WERI-Rb-1 (cell line): ENCODE measurements around the gene PABPC1L.

Source experiments
- DNase-seq: peaks from one replicate; pipeline ENCODE4 v3.0.0-alpha.2; 2020
- H3K27ac ChIP-seq: fragments of 250-450 bp; sonication (Bioruptor Pico); 2 replicates; pipeline ENCODE4 v1.5.1; 2020; ENCODE audit warnings: mild to moderate bottlenecking, moderate library complexity
- H3K27me3 ChIP-seq: fragments of 250-450 bp; sonication (Bioruptor Pico); 2 replicates; pipeline ENCODE4 v1.5.1; 2021; ENCODE audit warnings: mild to moderate bottlenecking, low read depth, moderate library complexity; ENCODE audit not compliant: insufficient read depth, severe bottlenecking
- H3K36me3 ChIP-seq: fragments of 250-450 bp; sonication (Bioruptor Pico); 2 replicates; pipeline ENCODE4 v1.5.1; 2020; ENCODE audit warnings: mild to moderate bottlenecking, moderate library complexity
- H3K4me3 ChIP-seq: 2 replicates; pipeline ENCODE4 v1.5.1; 2011; ENCODE audit warnings: low read depth, mild to moderate bottlenecking, control low read depth, low read length
- H3K9me3 ChIP-seq: fragments of 250-450 bp; sonication (Bioruptor Pico); 2 replicates; pipeline ENCODE4 v1.5.1; 2021; ENCODE audit warnings: mild to moderate bottlenecking, moderate library complexity; ENCODE audit not compliant: severe bottlenecking
- TF ChIP-seq, protein P1 (sequence below): IDR thresholded peaks from 2 replicates; pipeline ENCODE4 v1.5.1; 2011; ENCODE audit warnings: low read depth, mild to moderate bottlenecking, control low read depth, inconsistent platforms, low read length

Gene PABPC1L

DNA sequence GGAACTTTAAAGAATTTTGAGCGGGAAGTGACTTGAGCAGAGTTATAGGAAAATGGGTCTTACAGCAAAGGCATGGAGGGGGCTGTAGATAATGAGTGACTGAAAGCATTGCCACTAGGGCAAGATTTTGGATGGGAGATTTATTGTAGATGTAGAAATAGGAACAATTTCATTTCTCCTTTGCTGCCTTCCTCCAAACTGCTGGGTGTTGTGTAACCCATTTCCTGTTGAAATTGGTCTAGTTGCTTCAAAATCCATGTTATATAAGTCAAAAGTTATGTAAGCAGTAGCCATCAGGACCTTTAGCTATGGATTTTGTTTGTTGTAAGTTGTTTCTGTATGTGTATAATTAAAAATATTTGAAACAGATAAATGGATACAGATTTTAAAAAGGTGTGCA is 13.3 kb upstream of the PABPC1L start:
- no peaks in the 10 kb centered on the region for H3K27me3 ChIP-seq
- peaks cover 16% of the 10 kb centered on the region for H3K36me3 ChIP-seq
- no peak for DNase-seq
- H3K4me3 ChIP-seq: no peak overlapping the region
- TF ChIP-seq, protein P1, sequence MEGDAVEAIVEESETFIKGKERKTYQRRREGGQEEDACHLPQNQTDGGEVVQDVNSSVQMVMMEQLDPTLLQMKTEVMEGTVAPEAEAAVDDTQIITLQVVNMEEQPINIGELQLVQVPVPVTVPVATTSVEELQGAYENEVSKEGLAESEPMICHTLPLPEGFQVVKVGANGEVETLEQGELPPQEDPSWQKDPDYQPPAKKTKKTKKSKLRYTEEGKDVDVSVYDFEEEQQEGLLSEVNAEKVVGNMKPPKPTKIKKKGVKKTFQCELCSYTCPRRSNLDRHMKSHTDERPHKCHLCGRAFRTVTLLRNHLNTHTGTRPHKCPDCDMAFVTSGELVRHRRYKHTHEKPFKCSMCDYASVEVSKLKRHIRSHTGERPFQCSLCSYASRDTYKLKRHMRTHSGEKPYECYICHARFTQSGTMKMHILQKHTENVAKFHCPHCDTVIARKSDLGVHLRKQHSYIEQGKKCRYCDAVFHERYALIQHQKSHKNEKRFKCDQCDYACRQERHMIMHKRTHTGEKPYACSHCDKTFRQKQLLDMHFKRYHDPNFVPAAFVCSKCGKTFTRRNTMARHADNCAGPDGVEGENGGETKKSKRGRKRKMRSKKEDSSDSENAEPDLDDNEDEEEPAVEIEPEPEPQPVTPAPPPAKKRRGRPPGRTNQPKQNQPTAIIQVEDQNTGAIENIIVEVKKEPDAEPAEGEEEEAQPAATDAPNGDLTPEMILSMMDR: no peak
- no peak overlapping the region for H3K27ac ChIP-seq
- H3K9me3 ChIP-seq: no peaks in the 10 kb centered on the region

DNA sequence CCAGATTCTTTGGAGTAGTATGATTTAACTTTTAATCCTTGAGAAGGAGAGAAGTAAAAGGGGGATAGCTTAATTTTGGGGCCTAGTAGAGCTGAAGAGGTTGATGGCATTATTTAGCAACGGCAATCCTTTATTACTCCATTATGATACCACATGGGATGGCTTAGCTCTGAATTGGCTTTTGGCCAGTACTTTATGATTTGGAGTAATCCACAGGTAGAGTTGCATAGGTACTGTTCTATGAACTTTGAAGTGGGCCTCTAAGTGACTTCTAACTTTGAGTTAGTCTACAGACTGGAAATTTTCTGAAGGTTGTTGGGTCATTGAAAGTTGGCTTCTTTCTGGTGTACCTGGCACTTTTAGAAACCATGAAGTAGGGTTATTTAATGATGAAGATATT is 12.7 kb upstream of the PABPC1L start:
- Histone ChIP-seq H3K27ac (no peak overlapping the region), H3K36me3 (peaks cover 22% of the 10 kb centered on the region), H3K4me3 (no peak overlapping the region), H3K9me3 (no peaks in the 10 kb centered on the region), H3K27me3 (no peaks in the 10 kb centered on the region)
- TF ChIP-seq, protein P1: no peak
- DNase-seq: no peak

DNA sequence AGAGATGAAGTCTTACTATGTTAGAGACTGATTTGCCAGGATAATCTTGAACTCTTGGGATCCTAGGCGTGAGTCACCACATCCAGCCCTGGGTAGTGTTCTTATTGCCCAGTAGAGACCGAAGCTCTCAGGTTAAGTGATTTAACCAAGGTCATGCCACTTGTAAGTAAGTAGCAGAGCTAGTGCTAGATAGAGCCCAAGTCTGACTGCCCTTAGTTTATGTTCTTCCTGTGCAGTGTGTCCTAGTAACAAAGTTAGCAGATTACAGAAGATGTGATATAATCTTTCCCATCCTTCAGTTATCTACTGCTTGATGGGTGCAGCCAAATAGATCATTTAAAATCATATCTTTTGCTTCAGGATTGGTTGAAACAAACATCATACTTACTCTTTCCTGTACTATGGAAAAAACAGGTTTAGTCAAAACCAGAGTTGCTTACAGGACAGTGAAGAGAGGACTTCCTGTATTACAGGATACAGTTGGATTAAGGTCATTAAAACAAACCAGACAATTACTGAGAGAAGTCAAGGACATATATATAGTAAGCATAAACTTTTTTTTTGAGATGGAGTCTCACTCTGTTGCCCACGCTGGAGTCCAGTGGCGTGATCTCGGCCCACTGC is 9.5 kb upstream of the PABPC1L start:
- TF ChIP-seq, protein P1: no peak
- Histone ChIP-seq H3K36me3 (peaks cover 52% of the 10 kb centered on the region), H3K27ac (no peak overlapping the region), H3K4me3 (no peak overlapping the region), H3K27me3 (no peaks in the 10 kb centered on the region), H3K9me3 (no peaks in the 10 kb centered on the region)
- no peak for DNase-seq

DNA sequence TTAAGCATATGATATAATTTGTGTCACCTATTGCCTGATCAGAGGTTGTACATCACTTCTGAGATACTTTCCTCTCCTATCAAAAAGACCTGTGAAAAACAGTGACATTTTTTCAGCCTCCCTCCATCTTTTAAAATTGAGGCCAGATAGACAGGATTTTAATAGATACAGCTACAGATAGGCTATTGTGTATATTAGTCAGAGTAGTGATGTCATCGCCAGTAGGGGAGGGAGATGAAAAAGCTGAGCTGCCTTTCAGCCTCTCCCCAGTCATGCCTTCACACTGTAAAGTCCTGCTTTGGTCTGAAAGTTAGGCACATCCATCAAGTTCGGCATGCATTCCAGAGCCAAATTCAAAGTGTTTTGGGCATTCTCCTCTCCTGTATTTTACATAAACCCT is 7.9 kb upstream of the PABPC1L start:
- H3K36me3 ChIP-seq: peaks cover 60% of the 10 kb centered on the region
- no peaks in the 10 kb centered on the region for H3K27me3 ChIP-seq

DNA sequence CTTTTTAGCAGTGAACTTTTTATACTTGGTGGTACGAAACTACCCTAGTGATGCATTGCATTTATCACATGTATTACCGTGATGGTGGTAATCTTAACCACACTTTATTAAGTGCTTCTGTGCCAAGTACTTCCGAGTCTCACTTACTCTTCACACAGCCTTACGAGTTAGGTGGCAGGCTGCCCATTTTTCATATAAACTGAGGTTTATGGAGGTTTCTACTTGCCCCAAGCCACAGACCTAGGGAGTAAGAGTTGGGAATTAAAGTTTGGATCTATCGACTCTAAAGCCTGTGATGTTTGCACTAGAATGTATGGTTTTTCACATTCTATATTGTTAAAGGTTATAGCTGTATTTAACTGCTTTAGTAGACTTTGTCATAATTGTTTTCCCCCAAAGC is 5.5 kb upstream of the PABPC1L start:
- Histone ChIP-seq H3K9me3 (no peaks in the 10 kb centered on the region), H3K27ac (no peak overlapping the region), H3K4me3 (no peak overlapping the region), H3K36me3 (peaks cover 61% of the 10 kb centered on the region), H3K27me3 (no peaks in the 10 kb centered on the region)
- TF ChIP-seq, protein P1: no peak
- no peak for DNase-seq

More for the DNA sequence above, 7.9 kb upstream of the PABPC1L start:
- Histone ChIP-seq H3K4me3 (no peak overlapping the region), H3K9me3 (no peaks in the 10 kb centered on the region), H3K27ac (no peak overlapping the region)
- TF ChIP-seq, protein P1: no peak
- no peak for DNase-seq
